ENCODE data around the gene CYP4Z1. TPM values are rescaled to one million over a fixed set of nuclear protein-coding genes. Genes with fewer than 3 reads are reported as not detected.

The CYP4Z1 gene
- total RNA-seq = 10 to 100 TPM; 16.2 to 26.5 (median 19.2) TPM

GRCh38 chr1:47067097-47067594 is at the start of gene CYP4Z1:
TSS of gene CYP4Z1 (plus strand) at chr1:47067231. CDS start at chr1:47067491, 260 bp downstream.
- H3K27me3 ChIP-seq = no peaks in the 10 kb centered on the region
- no peaks in the 10 kb centered on the region for H3K4me1 ChIP-seq
- H3K4me3 ChIP-seq = no peak within 1 kb of the TSS
- TF ChIP-seq POLR2AphosphoS5 (IDR thresholded peaks at IDR 0.05) = no peak
- no peak for TF ChIP-seq POLR2A (IDR thresholded peaks at IDR 0.05)
- TF ChIP-seq CTCF (IDR thresholded peaks at IDR 0.05) = no peak
- no peaks in the 10 kb centered on the region for H3K9me3 ChIP-seq
- intact Hi-C loops (cut with DNase I; ENCODE audit: low total_unique reads) = no loop called here
- DNase-seq (ENCODE audit: low spot score in 2 of 2) = no peak
- H3K27ac ChIP-seq = no peak within 1 kb of the TSS
- no peaks in the 10 kb centered on the region for H3K36me3 ChIP-seq

GRCh38 chr1:47021070-47021469 is 46.0 kb upstream of the CYP4Z1 start:
- no peak overlapping the region for H3K27ac ChIP-seq
- no peak for TF ChIP-seq CTCF (IDR thresholded peaks at IDR 0.05)
- no peak for TF ChIP-seq POLR2AphosphoS5 (IDR thresholded peaks at IDR 0.05)
- no peak for TF ChIP-seq POLR2A (IDR thresholded peaks at IDR 0.05)
- H3K4me3 ChIP-seq = no peak overlapping the region
- no peaks in the 10 kb centered on the region for H3K9me3 ChIP-seq
- H3K4me1 ChIP-seq = peaks cover 0 to 3% of the 10 kb centered on the region in 2 donors
- no peaks in the 10 kb centered on the region for H3K36me3 ChIP-seq
- intact Hi-C loops (cut with DNase I; ENCODE audit: low total_unique reads) = no loop called here
- no peak for DNase-seq (ENCODE audit: low spot score in 2 of 2)
- no peaks in the 10 kb centered on the region for H3K27me3 ChIP-seq

- Histone ChIP-seq H3K27ac (peak within 1 kb of the TSS in 1 of 2 donors; percentile 73), H3K36me3 (no peaks in the 10 kb centered on the region), H3K9me3 (no peaks in the 10 kb centered on the region), H3K27me3 (no peaks in the 10 kb centered on the region), H3K4me3 (peak within 1 kb of the TSS; percentile 33 to 64 (median 47)), H3K4me1 (peaks cover 0 to 3% of the 10 kb centered on the region in 2 donors)
- TF ChIP-seq POLR2A (IDR thresholded peaks at IDR 0.05) (no peak), POLR2AphosphoS5 (IDR thresholded peaks at IDR 0.05) (no peak), CTCF (IDR thresholded peaks at IDR 0.05) (no peak)
- no peak for DNase-seq (ENCODE audit: low spot score in 2 of 2)
- intact Hi-C loops (cut with DNase I; ENCODE audit: low total_unique reads) = no loop called here
Observed at GRCh38 chr1:47023268-47024140, 43.5 kb upstream of the CYP4Z1 start, which contains the start of gene CYP4X1. TSS of gene CYP4X1 (plus strand) at chr1:47023669. CDS start at chr1:47023818, 149 bp downstream.

- peak overlapping the region; percentile 33 to 64 (median 47) for H3K4me3 ChIP-seq
- no peaks in the 10 kb centered on the region for H3K36me3 ChIP-seq
- no peaks in the 10 kb centered on the region for H3K27me3 ChIP-seq
- peaks cover 0 to 3% of the 10 kb centered on the region in 2 donors for H3K4me1 ChIP-seq
- TF ChIP-seq CTCF (IDR thresholded peaks at IDR 0.05) (no peak), POLR2A (IDR thresholded peaks at IDR 0.05) (no peak), POLR2AphosphoS5 (IDR thresholded peaks at IDR 0.05) (no peak)
- no peak for DNase-seq (ENCODE audit: low spot score in 2 of 2)
- peak overlapping the region in 1 of 2 donors; percentile 73 for H3K27ac ChIP-seq
- intact Hi-C loops (cut with DNase I; ENCODE audit: low total_unique reads) = no loop called here
- H3K9me3 ChIP-seq = no peaks in the 10 kb centered on the region
Observed at GRCh38 chr1:47024141-47024801, 42.8 kb upstream of the CYP4Z1 start.
